HAP-1 (cell line): ENCODE measurements around the gene PTPRT.

Source experiments
- DNase-seq, 2 experiments: peaks; one replicate each; pipeline ENCODE4 v3.0.0-alpha.2; 2016 to 2020; ENCODE audit warnings: low spot score in 2 of 2
- H3K27me3 ChIP-seq: fragments of 250-450 bp; sonication (Bioruptor Pico); 2 replicates; pipeline ENCODE4 v1.5.1; 2020; ENCODE audit warnings: low read depth, mild to moderate bottlenecking, moderate library complexity
- H3K36me3 ChIP-seq: fragments of 250-450 bp; sonication (Bioruptor Pico); replicated peaks from 2 replicates; pipeline ENCODE4 v1.5.1; 2020; ENCODE audit warnings: mild to moderate bottlenecking
- H3K4me1 ChIP-seq: fragments of 250-450 bp; sonication (Bioruptor Pico); 2 replicates; pipeline ENCODE4 v1.5.1; 2020; ENCODE audit warnings: mild to moderate bottlenecking
- H3K4me3 ChIP-seq: fragments of 250-450 bp; sonication (Bioruptor Pico); 2 replicates; pipeline ENCODE4 v1.5.1; 2020; ENCODE audit warnings: mild to moderate bottlenecking, moderate library complexity
- H3K9me3 ChIP-seq: fragments of 250-450 bp; sonication (Bioruptor Pico); 2 replicates; pipeline ENCODE4 v1.5.1; 2020; ENCODE audit warnings: mild to moderate bottlenecking, moderate library complexity
- in situ Hi-C: fragments of 300-500 bp; cut with MboI; formaldehyde crosslinking; loops from 3 replicates; pipeline ENCODE4 v1.14.3; 2020; ENCODE audit warnings: low sequenced_read_pairs, inconsistent platforms, mixed read lengths

Gene PTPRT

GRCh38 chr20:42309050-42309449 lies 880.7 kb downstream of the PTPRT start:
- no peak for DNase-seq
- in situ Hi-C loops = no loop called here

GRCh38 chr20:42308171-42308570 lies 881.5 kb downstream of the PTPRT start:
- H3K27me3 ChIP-seq = no peaks in the 10 kb centered on the region
- H3K9me3 ChIP-seq = no peaks in the 10 kb centered on the region
- DNase-seq = no peak
- H3K4me1 ChIP-seq = no peaks in the 10 kb centered on the region
- in situ Hi-C loops = no loop called here
- no peak overlapping the region for H3K4me3 ChIP-seq
- no peaks in the 10 kb centered on the region for H3K36me3 ChIP-seq

More at GRCh38 chr20:42309050-42309449, 880.7 kb downstream of the PTPRT start:
- no peaks in the 10 kb centered on the region for H3K4me1 ChIP-seq
- H3K27me3 ChIP-seq = no peaks in the 10 kb centered on the region
- H3K4me3 ChIP-seq = no peak overlapping the region
- H3K9me3 ChIP-seq = no peaks in the 10 kb centered on the region
- no peaks in the 10 kb centered on the region for H3K36me3 ChIP-seq

DNA sequence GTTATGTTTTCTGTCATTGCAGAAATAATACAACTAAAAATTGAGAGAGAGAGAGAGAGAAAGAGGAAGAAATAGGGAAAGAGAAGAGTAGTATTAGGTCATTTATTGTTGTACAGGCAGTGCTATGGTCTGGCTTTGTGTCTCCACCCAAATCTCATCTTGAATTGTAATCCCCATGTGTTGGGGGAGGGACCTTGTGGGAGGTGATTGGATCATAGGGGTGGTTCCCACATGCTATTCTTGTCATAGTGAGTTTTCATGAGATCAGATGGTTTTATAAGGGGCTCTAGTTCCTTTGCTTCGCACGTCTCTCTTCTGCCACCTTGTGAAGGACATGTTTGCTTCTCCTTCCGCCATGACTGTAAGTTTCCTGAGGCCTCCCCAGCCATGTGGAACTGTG lies 894.1 kb downstream of the PTPRT start:
- no peak overlapping the region for H3K4me3 ChIP-seq
- H3K36me3 ChIP-seq = no peaks in the 10 kb centered on the region
- in situ Hi-C loops = no loop called here
- DNase-seq = no peak
- H3K27me3 ChIP-seq = no peaks in the 10 kb centered on the region
- H3K4me1 ChIP-seq = no peaks in the 10 kb centered on the region
- no peaks in the 10 kb centered on the region for H3K9me3 ChIP-seq

DNA sequence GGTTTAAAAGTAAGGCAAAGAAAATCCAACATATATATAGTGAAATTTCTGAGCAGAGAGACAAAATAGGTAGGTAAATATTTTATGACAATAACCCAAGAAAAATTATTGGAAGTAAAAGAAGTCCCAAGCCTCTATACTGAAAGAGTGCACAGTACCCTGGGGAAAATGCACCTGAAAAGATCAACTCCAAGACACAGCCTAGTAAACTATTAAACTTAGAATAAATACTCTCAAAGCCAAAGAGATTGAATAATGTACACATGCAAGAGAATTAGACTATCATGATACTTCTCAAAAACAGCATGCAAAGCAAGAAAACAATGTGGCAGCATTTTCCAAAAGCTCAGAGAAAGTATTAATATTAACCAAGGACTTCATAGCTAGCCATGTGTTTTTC lies 894.7 kb downstream of the PTPRT start:
- in situ Hi-C loops = no loop called here

GRCh38 chr20:42281801-42282200 lies 907.9 kb downstream of the PTPRT start:
- H3K36me3 ChIP-seq = no peaks in the 10 kb centered on the region
- H3K27me3 ChIP-seq = no peaks in the 10 kb centered on the region
- in situ Hi-C loops = no loop called here
- no peaks in the 10 kb centered on the region; the same call in none of the 2 replicates for H3K9me3 ChIP-seq
- no peak for DNase-seq
- no peaks in the 10 kb centered on the region for H3K4me1 ChIP-seq
- H3K4me3 ChIP-seq = no peak overlapping the region

More for the DNA sequence above, 894.7 kb downstream of the PTPRT start:
- Histone ChIP-seq H3K4me1 (no peaks in the 10 kb centered on the region), H3K36me3 (no peaks in the 10 kb centered on the region), H3K4me3 (no peak overlapping the region), H3K27me3 (no peaks in the 10 kb centered on the region), H3K9me3 (no peaks in the 10 kb centered on the region)
- no peak for DNase-seq

DNA sequence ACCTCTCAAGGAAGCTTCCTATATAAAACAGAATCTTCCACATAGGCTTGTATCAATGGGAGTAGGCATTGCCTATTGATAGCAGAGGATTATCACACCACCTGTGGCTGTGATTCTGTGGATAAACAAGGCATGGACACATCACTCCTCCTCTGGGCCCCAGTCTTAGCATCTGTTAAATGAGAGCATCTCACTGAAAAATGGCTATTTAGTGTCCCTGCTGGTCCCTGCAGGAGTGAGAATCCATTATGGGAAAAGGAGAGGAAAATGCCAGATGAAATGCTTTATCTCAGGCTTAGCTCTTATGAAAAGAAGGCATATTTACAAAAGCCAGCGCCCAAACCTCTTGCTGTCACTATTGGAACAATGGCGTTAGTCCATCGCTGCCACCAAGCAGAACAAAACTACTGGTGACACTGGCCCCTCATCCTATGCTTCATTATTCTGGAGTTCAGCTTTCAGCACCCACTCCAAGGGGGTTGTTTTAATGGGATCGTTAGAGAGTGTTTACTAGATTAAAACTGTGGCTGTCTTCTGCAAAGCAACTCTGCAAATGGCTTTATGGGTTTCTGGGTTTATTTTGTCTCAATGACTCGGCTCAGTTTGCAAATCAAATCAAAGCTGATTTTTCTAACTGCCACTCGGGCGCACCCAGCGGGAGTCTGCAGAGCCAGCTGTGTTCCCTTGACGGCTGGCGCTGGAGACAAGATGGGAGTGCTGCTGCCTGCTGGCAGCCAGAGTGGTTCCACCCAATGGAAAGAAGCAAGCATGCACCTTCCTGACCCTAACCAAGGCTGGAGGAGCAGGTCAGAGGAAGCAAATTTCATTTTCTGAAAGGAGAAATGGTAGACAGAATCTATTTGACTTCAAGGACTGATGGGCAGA lies 912.7 kb downstream of the PTPRT start:
- no peak for DNase-seq
- Histone ChIP-seq H3K36me3 (no peaks in the 10 kb centered on the region), H3K27me3 (no peaks in the 10 kb centered on the region), H3K4me1 (no peaks in the 10 kb centered on the region), H3K4me3 (no peak overlapping the region), H3K9me3 (no peaks in the 10 kb centered on the region; the same call in 1 of the 2 replicates)
- in situ Hi-C loops = no loop called here

DNA sequence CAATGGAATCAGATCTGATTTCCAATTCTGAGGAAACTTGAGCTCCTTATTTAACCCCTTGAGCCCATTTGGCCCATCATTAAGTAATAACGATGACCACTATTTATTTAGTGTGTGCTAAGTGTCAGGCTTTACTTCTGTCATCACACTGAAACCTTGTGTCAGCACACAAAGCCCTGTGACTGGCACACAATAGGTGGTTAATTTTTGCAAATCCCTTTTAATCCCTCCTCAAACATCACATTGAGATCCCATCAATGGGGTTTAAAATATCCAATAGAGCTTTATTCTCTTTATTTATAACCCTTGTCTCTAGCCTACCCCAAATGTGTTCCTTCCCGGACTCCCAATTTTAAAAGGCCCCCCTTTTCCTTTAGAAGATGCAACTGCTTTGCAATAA lies 914.7 kb downstream of the PTPRT start:
- Histone ChIP-seq H3K9me3 (no peaks in the 10 kb centered on the region; the same call in 1 of the 2 replicates), H3K4me1 (no peaks in the 10 kb centered on the region), H3K4me3 (no peak overlapping the region), H3K36me3 (no peaks in the 10 kb centered on the region), H3K27me3 (no peaks in the 10 kb centered on the region)
- no peak for DNase-seq
- in situ Hi-C loops = no loop called here

DNA sequence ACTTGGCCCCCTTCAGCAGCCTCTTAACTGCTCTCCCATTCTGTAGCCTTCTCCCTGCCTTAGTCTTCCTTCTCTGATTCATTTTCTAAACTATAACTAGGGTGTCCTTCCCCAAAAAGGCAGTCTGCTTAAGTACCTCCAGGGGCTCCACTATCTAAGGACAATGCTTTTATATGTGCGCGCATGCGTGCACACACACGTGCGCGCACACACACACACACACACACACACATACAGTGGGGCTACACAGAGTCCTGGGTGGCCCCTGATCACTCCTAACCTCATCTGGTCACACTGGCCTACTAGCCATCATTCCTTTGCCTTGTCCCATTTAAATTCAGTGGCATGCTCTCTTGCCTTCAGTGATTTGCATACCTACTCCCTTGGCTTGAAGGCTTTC lies 917.2 kb downstream of the PTPRT start:
- no peaks in the 10 kb centered on the region for H3K4me1 ChIP-seq
- H3K4me3 ChIP-seq = no peak overlapping the region
- no peaks in the 10 kb centered on the region for H3K36me3 ChIP-seq
- in situ Hi-C loops = no loop called here
- H3K9me3 ChIP-seq = no peaks in the 10 kb centered on the region
- DNase-seq = no peak
- H3K27me3 ChIP-seq = no peaks in the 10 kb centered on the region

DNA sequence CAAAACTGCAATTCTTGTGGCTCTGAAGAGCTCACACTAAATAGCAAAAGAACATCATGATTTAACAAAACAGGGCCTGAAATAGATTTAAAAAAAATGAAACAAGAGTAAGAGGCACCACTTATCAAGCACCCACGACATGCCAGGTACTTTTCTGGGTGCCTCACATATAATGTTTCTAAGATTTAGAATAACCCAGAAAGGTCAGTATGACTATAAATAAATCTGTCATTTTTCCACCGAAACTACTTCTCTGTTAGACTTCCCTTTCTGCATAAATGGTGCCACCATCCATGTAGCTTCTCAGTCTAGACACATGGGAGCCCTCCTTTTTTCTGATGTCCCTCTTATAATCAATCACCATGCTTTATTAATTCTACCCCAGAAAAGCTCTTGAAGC lies 919.2 kb downstream of the PTPRT start:
- Histone ChIP-seq H3K4me3 (no peak overlapping the region), H3K9me3 (no peaks in the 10 kb centered on the region), H3K36me3 (no peaks in the 10 kb centered on the region), H3K27me3 (no peaks in the 10 kb centered on the region), H3K4me1 (no peaks in the 10 kb centered on the region)
- in situ Hi-C loops = no loop called here
- no peak for DNase-seq

DNA sequence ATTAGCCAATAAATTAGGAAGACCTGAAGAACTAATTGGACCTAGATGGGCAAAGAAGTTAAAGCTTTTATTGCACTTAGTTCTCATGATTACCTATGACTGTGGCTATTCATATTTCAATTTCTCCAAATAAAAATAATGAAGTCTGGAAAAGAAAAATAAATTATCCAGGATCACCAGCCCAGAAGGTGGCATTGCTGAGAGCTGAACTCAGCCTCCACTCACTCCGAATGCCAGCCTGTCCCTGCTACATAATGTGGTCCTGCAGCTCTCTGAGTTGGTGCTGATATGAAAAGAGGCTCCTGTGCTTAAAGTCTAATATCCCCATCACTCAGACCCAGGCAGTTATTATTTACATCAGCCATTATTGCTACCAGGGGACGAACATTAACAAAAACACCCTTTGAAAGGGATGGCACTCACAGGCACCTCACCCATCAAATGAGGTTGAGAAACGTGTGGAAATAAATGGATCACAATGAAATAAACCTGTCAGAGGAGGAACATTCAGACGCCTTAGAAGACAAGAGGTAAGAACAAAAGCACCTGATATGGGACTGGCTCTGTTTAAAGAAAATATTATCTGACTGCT lies 921.8 kb downstream of the PTPRT start:
- no peak for DNase-seq
- no peaks in the 10 kb centered on the region for H3K27me3 ChIP-seq
- H3K9me3 ChIP-seq = no peaks in the 10 kb centered on the region
- in situ Hi-C loops = no loop called here
- H3K4me3 ChIP-seq = no peak overlapping the region
- H3K36me3 ChIP-seq = no peaks in the 10 kb centered on the region
- H3K4me1 ChIP-seq = no peaks in the 10 kb centered on the region

DNA sequence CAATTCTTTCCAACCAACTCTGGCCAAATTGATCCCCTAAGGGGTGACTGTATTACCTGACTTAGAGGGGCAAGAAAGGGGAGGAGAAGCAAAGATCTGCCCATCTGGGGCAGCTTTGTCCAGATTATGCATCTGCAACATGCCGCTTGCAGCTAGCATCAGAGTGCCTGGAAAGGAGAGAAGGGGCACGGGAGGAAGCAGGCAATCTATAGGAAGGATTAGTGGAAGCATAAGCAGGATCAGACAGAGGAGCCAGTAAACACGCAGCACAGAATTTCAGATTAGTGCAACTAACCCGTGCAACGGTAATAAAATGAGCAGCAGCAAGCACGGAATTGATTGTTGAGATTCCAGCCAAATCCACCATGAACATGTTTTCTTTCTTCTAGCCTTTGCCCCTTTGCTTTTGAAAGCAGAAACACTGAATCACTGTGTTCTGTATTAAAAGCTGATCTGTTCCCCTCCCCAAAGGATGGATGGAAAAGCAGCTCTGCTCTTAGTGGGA lies 927.9 kb downstream of the PTPRT start:
- Histone ChIP-seq H3K4me3 (no peak overlapping the region), H3K36me3 (no peaks in the 10 kb centered on the region), H3K27me3 (no peaks in the 10 kb centered on the region), H3K4me1 (no peaks in the 10 kb centered on the region), H3K9me3 (no peaks in the 10 kb centered on the region)
- no peak for DNase-seq
- in situ Hi-C loops = no loop called here

DNA sequence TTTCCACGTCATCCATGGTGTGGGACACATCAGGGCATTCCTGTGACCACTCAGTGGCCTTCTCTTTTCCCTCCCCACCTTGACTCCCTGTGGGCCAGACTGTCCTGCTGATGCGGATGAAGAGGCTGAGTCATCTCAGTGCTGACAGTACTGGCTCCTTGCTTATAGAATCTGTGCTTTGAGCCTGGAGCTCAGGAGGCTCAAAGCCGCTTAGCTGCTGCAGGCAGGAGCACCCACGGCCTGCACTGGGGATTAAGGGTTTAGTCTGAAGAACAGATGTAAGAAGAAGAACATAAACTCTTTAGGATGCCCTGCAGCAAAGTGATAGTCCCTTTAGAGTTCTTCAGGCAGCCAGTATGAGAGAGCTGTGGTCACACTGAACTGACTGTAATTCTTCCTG lies 929.5 kb downstream of the PTPRT start:
- H3K4me3 ChIP-seq = no peak overlapping the region
- no peaks in the 10 kb centered on the region for H3K36me3 ChIP-seq
- no peaks in the 10 kb centered on the region for H3K27me3 ChIP-seq
- H3K4me1 ChIP-seq = no peaks in the 10 kb centered on the region
- DNase-seq = no peak
- H3K9me3 ChIP-seq = no peaks in the 10 kb centered on the region
- in situ Hi-C loops = no loop called here

GRCh38 chr20:42259389-42259788 lies 930.3 kb downstream of the PTPRT start:
- H3K27me3 ChIP-seq = no peaks in the 10 kb centered on the region
- no peak for DNase-seq
- no peaks in the 10 kb centered on the region for H3K4me1 ChIP-seq
- no peak overlapping the region for H3K4me3 ChIP-seq
- in situ Hi-C loops = no loop called here
- no peaks in the 10 kb centered on the region for H3K36me3 ChIP-seq
- no peaks in the 10 kb centered on the region for H3K9me3 ChIP-seq

- H3K36me3 ChIP-seq = no peaks in the 10 kb centered on the region
- H3K4me1 ChIP-seq = no peaks in the 10 kb centered on the region
- H3K27me3 ChIP-seq = no peaks in the 10 kb centered on the region
- no peaks in the 10 kb centered on the region for H3K9me3 ChIP-seq
- H3K4me3 ChIP-seq = no peak overlapping the region
- DNase-seq = no peak
- in situ Hi-C loops = no loop called here
Measured at GRCh38 chr20:42258564-42259302, 931.0 kb downstream of the PTPRT start.
